ENCODE results near the gene OAS3. TPM values are rescaled to one million over a fixed set of nuclear protein-coding genes. Genes with fewer than 3 reads are reported as not detected.

OAS3 gene
- total RNA-seq, 8 experiments from 2014 or later: 0.05 to 20.9 (median 2.7) TPM

DNA sequence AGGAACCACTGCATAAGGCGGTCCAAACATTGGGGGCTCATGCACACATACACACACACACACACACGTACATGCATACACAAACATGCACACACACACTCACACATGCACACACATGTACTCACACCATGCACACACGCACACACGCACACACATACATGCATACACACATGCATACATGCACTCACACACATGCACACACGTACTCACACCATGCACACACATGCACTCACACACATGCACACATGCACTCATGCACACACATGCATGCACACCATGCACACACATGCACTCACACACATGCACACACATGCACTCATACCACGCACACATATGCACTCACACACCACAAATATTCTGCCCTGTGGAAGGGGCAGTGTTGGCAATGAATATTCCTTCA, 62.2 kb downstream of the OAS3 start:
- WGBS, 10 experiments: 40 to 100% (median 75%) methylated on average over 1 to 6 of the region's 6 CpGs; no CpG with 5 or more reads in 3 of the 10 experiments
- in situ Hi-C loops (cut with MboI; ENCODE audit: low pct_unique_long_range_greater_than_20kb in 2 of 9, low sequenced_read_pairs in 9 of 9, unreplicated experiment in 9 of 9): no loop called here
- ATAC-seq (replicated peaks in 6 of 8): no peak
- no peak overlapping the region for H3K27ac ChIP-seq
- no peaks in the 10 kb centered on the region for H3K4me1 ChIP-seq (replicated peaks in 1 of 2)
- H3K4me3 ChIP-seq: no peak overlapping the region

- H3K4me3 ChIP-seq: no peak overlapping the region
- H3K27ac ChIP-seq: no peak overlapping the region
- H3K4me1 ChIP-seq (replicated peaks in 1 of 2): no peaks in the 10 kb centered on the region
- ATAC-seq (replicated peaks in 6 of 8): no peak
- whole genome bisulfite sequencing, 10 experiments: 50 to 100% (median 70%) methylated on average over 1 to 4 of the region's 4 CpGs; no CpG with 5 or more reads in 3 of the 10 experiments
- in situ Hi-C loops (cut with MboI; ENCODE audit: low pct_unique_long_range_greater_than_20kb in 2 of 9, low sequenced_read_pairs in 9 of 9, unreplicated experiment in 9 of 9): no loop called here
These were observed 63.9 kb downstream of the OAS3 start for GRCh38 chr12:113002155-113002554.

DNA sequence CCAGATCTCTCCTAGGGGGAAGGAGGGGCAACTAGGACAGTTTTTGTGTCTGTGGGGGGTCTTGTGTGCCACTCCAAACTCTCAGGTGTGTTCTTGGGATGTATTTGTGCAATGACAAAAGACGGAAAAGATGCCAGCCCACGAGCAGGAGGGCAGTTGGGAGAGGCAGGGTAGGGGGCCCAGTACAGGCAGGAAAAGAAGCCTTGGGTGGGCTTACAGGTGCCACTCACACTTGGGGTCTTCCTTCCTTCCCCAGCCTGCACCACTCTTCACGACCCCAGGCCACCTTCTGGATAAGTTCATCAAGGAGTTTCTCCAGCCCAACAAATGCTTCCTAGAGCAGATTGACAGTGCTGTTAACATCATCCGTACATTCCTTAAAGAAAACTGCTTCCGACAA, 64.4 kb downstream of the OAS3 start:
- no peak overlapping the region for H3K4me3 ChIP-seq
- 17 to 100% (median 86%) methylated on average over 1 to 5 of the region's 5 CpGs; no CpG with 5 or more reads in 3 of the 10 experiments for WGBS, 10 experiments
- no peaks in the 10 kb centered on the region for H3K4me1 ChIP-seq (replicated peaks in 1 of 2)
- ATAC-seq (replicated peaks in 6 of 8): no peak
- in situ Hi-C loops (cut with MboI; ENCODE audit: low pct_unique_long_range_greater_than_20kb in 2 of 9, low sequenced_read_pairs in 9 of 9, unreplicated experiment in 9 of 9): no loop called here
- H3K27ac ChIP-seq: no peak overlapping the region

GRCh38 chr12:113003636-113004035, 65.4 kb downstream of the OAS3 start:
- Histone ChIP-seq H3K4me3 (no peak overlapping the region), H3K4me1 (replicated peaks in 1 of 2) (no peaks in the 10 kb centered on the region), H3K27ac (no peak overlapping the region)
- ATAC-seq (replicated peaks in 6 of 8): no peak
- 21 to 100% (median 74%) methylated on average over 1 to 9 of the region's 9 CpGs; no CpG with 5 or more reads in 2 of the 10 experiments for WGBS, 10 experiments
- in situ Hi-C loops (cut with MboI; ENCODE audit: low pct_unique_long_range_greater_than_20kb in 2 of 9, low sequenced_read_pairs in 9 of 9, unreplicated experiment in 9 of 9): no loop called here

DNA sequence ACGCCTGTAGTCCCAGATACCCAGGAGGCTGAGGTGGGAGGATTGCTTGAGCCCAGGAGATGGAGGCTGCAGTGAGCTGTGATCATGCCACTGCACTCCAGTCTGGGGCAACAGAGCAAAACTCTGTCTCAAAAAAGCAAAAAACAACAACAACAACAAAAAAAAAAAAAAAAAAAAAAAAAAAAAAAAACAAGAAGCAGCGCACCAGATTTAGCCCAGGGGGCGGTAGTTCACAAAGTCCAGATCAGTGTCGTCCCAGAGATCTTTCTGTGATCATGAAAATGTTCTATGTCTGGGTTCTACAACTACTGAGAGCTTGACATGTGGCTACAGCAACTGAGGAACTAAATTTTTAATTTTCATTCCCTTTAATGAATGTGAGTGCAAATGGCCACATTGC, 67.5 kb downstream of the OAS3 start:
- in situ Hi-C loops (cut with MboI; ENCODE audit: low pct_unique_long_range_greater_than_20kb in 2 of 9, low sequenced_read_pairs in 9 of 9, unreplicated experiment in 9 of 9): no loop called here
- ATAC-seq (replicated peaks in 6 of 8): peak in 3 of 8 experiments; percentile 42 to 74 (median 53)
- 7 to 79% (median 40%) methylated on average over 1 to 4 of the region's 4 CpGs; no CpG with 5 or more reads in 3 of the 10 experiments for WGBS, 10 experiments
- Histone ChIP-seq H3K4me3 (no peak overlapping the region), H3K27ac (no peak overlapping the region), H3K4me1 (replicated peaks in 1 of 2) (no peaks in the 10 kb centered on the region)

GRCh38 chr12:113006206-113006605, 67.9 kb downstream of the OAS3 start:
- 37 to 100% (median 77%) methylated on average over 1 to 7 of the region's 7 CpGs; no CpG with 5 or more reads in 2 of the 10 experiments for WGBS, 10 experiments
- H3K27ac ChIP-seq: no peak overlapping the region
- in situ Hi-C loops (cut with MboI; ENCODE audit: low pct_unique_long_range_greater_than_20kb in 2 of 9, low sequenced_read_pairs in 9 of 9, unreplicated experiment in 9 of 9): no loop called here

GRCh38 chr12:113006641-113007040, 68.4 kb downstream of the OAS3 start:
- Histone ChIP-seq H3K27ac (no peak overlapping the region), H3K4me3 (no peak overlapping the region), H3K4me1 (replicated peaks in 1 of 2) (no peaks in the 10 kb centered on the region)
- WGBS, 10 experiments: 67 to 100% (median 87%) methylated on average over 2 to 6 of the region's 6 CpGs; no CpG with 5 or more reads in 6 of the 10 experiments
- in situ Hi-C loops (cut with MboI; ENCODE audit: low pct_unique_long_range_greater_than_20kb in 2 of 9, low sequenced_read_pairs in 9 of 9, unreplicated experiment in 9 of 9): no loop called here
- no peak for ATAC-seq (replicated peaks in 6 of 8)

More at GRCh38 chr12:113006206-113006605, 67.9 kb downstream of the OAS3 start:
- Histone ChIP-seq H3K4me1 (replicated peaks in 1 of 2) (no peaks in the 10 kb centered on the region), H3K4me3 (no peak overlapping the region)
- ATAC-seq (replicated peaks in 6 of 8): peak in 3 of 8 experiments; percentile 18 to 66 (median 53)

- WGBS, 10 experiments: 19 to 100% (median 68%) methylated on average over 1 to 4 of the region's 4 CpGs; no CpG with 5 or more reads in 5 of the 10 experiments
- in situ Hi-C loops (cut with MboI; ENCODE audit: low pct_unique_long_range_greater_than_20kb in 2 of 9, low sequenced_read_pairs in 9 of 9, unreplicated experiment in 9 of 9): no loop called here
- ATAC-seq (replicated peaks in 6 of 8): peak in 2 of 8 experiments; percentile 71 to 80
- no peak overlapping the region for H3K4me3 ChIP-seq
- H3K27ac ChIP-seq: no peak overlapping the region
- no peaks in the 10 kb centered on the region for H3K4me1 ChIP-seq (replicated peaks in 1 of 2)
These were observed 68.9 kb downstream of the OAS3 start for GRCh38 chr12:113007166-113007565.

GRCh38 chr12:113010701-113011100, 72.4 kb downstream of the OAS3 start:
- in situ Hi-C loops (cut with MboI; ENCODE audit: low pct_unique_long_range_greater_than_20kb in 2 of 9, low sequenced_read_pairs in 9 of 9, unreplicated experiment in 9 of 9): no loop called here
- 0 to 89% (median 64%) methylated on average over 2 of the region's 2 CpGs; no CpG with 5 or more reads in 1 of the 10 experiments for WGBS, 10 experiments
- H3K4me1 ChIP-seq (replicated peaks in 1 of 2): no peaks in the 10 kb centered on the region
- H3K4me3 ChIP-seq: no peak overlapping the region
- no peak overlapping the region for H3K27ac ChIP-seq
- no peak for ATAC-seq (replicated peaks in 6 of 8)

DNA sequence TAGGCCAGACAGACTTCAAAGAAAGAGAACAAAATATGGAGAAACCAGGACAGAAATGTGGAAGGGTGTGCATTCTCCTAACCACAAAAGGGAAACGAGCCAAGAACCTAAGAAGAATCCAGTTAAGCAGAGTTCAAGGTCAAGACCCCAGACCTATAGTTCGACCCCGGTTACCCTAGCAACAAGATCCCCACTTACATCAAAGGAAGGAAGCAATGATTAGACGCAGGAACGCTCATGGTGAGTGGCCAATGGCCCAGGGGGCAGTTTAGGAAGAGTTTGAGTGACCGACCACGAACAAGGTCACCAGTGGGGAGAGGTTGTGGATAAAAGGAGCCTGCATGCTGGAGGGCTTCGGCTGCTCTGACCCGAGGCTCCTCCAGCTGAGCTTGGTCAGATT, 76.3 kb downstream of the OAS3 start:
- Histone ChIP-seq H3K27ac (no peak overlapping the region), H3K4me1 (replicated peaks in 1 of 2) (no peaks in the 10 kb centered on the region), H3K4me3 (no peak overlapping the region)
- ATAC-seq (replicated peaks in 6 of 8): no peak
- in situ Hi-C loops (cut with MboI; ENCODE audit: low pct_unique_long_range_greater_than_20kb in 2 of 9, low sequenced_read_pairs in 9 of 9, unreplicated experiment in 9 of 9): no loop called here
- WGBS, 10 experiments: 10 to 100% (median 39%) methylated on average over 1 to 8 of the region's 9 CpGs; no CpG with 5 or more reads in 2 of the 10 experiments

DNA sequence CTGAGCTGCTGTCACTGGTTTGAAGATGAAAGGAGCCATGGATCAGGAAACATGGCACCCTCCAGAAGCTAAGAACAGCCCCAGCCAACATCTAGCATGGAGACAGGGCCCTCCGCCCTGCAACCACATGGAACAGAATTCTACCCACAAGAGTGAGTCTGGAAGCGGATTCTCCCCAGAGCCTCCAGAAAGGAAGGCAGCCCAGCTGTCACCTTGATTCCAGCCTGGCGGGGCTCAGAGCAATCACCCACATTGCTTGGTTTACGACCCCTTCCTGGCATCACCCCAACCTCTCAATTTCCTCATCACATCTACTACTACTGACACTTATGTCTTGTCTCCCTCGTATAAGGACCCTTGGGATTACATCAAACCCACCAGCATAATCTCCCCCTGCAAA, 78.5 kb downstream of the OAS3 start:
- in situ Hi-C loops (cut with MboI; ENCODE audit: low pct_unique_long_range_greater_than_20kb in 2 of 9, low sequenced_read_pairs in 9 of 9, unreplicated experiment in 9 of 9): no loop called here
- no peak overlapping the region for H3K4me3 ChIP-seq
- ATAC-seq (replicated peaks in 6 of 8): no peak
- no peaks in the 10 kb centered on the region for H3K4me1 ChIP-seq (replicated peaks in 1 of 2)
- H3K27ac ChIP-seq: no peak overlapping the region
- WGBS, 10 experiments: 40 to 90% (median 81%) methylated on average over 1 to 4 of the region's 5 CpGs; no CpG with 5 or more reads in 4 of the 10 experiments

DNA sequence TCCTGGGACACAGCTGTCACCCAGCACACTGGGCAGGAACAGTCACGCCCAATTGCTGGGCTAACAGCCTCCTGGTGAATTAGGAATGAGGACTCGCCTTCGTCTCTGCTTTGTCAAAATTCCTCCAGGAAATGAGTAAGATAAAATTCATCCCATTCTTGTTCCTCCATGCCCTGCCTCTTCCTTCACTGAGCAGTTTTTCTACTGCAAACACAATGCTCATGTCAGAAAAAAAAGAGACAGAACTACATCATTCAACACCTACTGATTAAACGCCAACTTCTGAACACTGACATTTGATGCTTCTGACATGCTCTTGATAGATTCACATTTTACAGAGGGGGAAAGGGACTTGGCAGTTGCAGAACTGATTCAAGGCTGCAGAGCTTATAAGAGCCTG, 80.8 kb downstream of the OAS3 start:
- no peaks in the 10 kb centered on the region for H3K4me1 ChIP-seq (replicated peaks in 1 of 2)
- in situ Hi-C loops (cut with MboI; ENCODE audit: low pct_unique_long_range_greater_than_20kb in 2 of 9, low sequenced_read_pairs in 9 of 9, unreplicated experiment in 9 of 9): no loop called here
- ATAC-seq (replicated peaks in 6 of 8): peak in 2 of 8 experiments; percentile 61 to 63
- 3 to 100% (median 49%) methylated on average over 1 to 4 of the region's 4 CpGs for WGBS, 10 experiments
- no peak overlapping the region for H3K4me3 ChIP-seq
- no peak overlapping the region for H3K27ac ChIP-seq

DNA sequence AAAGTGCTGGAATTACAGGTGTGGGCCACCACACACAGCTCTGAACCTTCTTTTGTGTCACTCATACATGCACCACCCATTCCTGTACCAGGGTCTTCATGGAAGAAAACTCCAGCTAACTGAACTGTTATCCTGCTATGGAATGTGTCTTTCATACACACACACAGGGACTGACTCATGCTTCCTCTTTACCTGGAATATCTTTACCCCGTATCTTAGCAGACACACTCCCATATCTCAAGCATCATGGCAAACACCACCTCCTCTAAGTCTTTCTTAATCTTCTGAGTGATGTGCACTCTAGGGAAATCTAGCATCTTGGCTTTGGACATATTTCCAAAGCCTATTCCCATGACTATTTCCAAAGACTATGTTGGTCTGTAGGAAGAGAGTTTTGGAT, 83.2 kb downstream of the OAS3 start:
- ATAC-seq (replicated peaks in 6 of 8): no peak
- Histone ChIP-seq H3K4me1 (replicated peaks in 1 of 2) (no peaks in the 10 kb centered on the region), H3K27ac (no peak overlapping the region), H3K4me3 (no peak overlapping the region)
- in situ Hi-C loops (cut with MboI; ENCODE audit: low pct_unique_long_range_greater_than_20kb in 2 of 9, low sequenced_read_pairs in 9 of 9, unreplicated experiment in 9 of 9): no loop called here
- WGBS, 10 experiments: 63% methylated on average over 1 of the region's 1 CpG; no CpG with 5 or more reads in 9 of the 10 experiments
